ENCODE data around the gene SLC22A15. TPM values are rescaled to one million over a fixed set of nuclear protein-coding genes. Genes with fewer than 3 reads are reported as not detected.

The SLC22A15 gene
- total RNA-seq, 1 experiment from 2014 or later = 2.2 TPM

DNA sequence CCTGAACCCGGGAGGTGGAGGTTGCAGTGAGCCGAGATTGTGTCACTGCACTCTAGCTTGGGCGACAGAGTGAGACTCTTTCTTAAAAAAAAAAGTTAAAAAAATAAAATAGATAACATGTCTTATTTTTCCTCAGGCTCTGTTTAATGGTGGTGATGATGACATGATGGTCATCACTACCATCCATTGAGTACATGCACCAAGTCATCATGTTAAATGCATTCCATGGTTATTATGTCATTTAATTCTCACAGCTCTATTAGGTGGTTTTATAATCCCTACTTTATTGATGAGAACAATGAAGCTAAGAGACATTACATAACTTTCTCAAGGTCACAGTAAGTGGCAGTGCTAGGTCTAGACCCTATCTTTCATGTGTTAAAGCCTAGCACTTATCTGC is 100.5 kb downstream of the SLC22A15 start:
- ATAC-seq (no peak), DNase-seq (peak; percentile 36)
- Histone ChIP-seq H3F3A (ENCODE audit: low read length, unreplicated experiment) (no peaks in the 10 kb centered on the region), H3K4me2 (ENCODE audit: low read length) (no peak overlapping the region), H3K36me3 (ENCODE audit: low read depth, low read length) (no peaks in the 10 kb centered on the region), H3K27me3 (ENCODE audit: low read length) (no peaks in the 10 kb centered on the region), H3K9me3 (ENCODE audit: low read length) (no peaks in the 10 kb centered on the region), H3K4me3 (ENCODE audit: low read length) (no peak overlapping the region), H4K20me1 (ENCODE audit: low read length) (no peaks in the 10 kb centered on the region), H3K27ac (ENCODE audit: low read length) (no peak overlapping the region), H3K9me2 (replicated peaks; ENCODE audit: low read length) (no peaks in the 10 kb centered on the region), H2AFZ (ENCODE audit: low read length) (no peak overlapping the region), H3K79me2 (ENCODE audit: low read length) (no peaks in the 10 kb centered on the region), H3K9ac (ENCODE audit: low read length) (no peak overlapping the region), H3K4me1 (ENCODE audit: insufficient read depth, low read length) (peaks cover 12% of the 10 kb centered on the region)
- POLR2A ChIA-PET (ENCODE audit: unreplicated experiment) = no interaction called here
- intact Hi-C loops (cut with micrococcal nuclease) = loop anchor here (1.0 kb wide), 1 partner anchor 46 kb away; no protein-coding TSS in a partner anchor
- TF ChIP-seq EZH2phosphoT487 (IDR thresholded peaks at IDR 0.05; ENCODE audit: borderline replicate concordance, low read length) = no peak
- TF ChIP-seq, protein P1, sequence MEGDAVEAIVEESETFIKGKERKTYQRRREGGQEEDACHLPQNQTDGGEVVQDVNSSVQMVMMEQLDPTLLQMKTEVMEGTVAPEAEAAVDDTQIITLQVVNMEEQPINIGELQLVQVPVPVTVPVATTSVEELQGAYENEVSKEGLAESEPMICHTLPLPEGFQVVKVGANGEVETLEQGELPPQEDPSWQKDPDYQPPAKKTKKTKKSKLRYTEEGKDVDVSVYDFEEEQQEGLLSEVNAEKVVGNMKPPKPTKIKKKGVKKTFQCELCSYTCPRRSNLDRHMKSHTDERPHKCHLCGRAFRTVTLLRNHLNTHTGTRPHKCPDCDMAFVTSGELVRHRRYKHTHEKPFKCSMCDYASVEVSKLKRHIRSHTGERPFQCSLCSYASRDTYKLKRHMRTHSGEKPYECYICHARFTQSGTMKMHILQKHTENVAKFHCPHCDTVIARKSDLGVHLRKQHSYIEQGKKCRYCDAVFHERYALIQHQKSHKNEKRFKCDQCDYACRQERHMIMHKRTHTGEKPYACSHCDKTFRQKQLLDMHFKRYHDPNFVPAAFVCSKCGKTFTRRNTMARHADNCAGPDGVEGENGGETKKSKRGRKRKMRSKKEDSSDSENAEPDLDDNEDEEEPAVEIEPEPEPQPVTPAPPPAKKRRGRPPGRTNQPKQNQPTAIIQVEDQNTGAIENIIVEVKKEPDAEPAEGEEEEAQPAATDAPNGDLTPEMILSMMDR (conservative IDR thresholded peaks at IDR 0.05; ENCODE audit: low read depth, low read length) = no peak
- no peak for TF ChIP-seq EZH2 (IDR thresholded peaks at IDR 0.05; ENCODE audit: low read length, unreplicated experiment)
- BruUV-seq (replicated peaks) = no TSS peak
- CTCF ChIA-PET = no interaction called here

DNA sequence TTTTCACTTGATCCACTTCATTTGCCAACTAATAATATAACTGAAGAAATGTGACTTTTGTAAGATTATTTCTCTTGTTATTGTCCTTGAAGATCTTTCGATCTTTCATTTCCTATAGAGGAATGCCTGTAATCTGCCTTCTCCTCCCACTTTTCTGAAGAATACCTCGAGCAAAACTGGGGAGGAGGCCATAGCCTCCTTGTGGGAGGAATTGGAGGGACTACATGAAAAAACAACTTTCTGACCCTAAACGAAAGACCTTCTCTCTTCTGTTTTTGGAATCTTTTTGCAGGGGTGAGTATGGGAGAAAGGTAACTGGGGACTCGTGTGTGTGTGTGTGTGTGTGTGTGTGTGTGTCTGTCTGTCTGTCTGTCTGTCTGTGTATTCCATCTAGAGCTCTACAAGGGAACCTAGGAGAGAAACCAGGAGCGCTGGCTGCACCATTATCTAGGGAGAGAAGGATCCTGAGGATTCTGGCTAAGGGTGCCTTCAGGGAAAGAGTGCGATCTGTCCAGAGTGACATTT is 102.4 kb downstream of the SLC22A15 start:
- Histone ChIP-seq H3K4me1 (ENCODE audit: insufficient read depth, low read length) (peaks cover 12% of the 10 kb centered on the region), H3K9me3 (ENCODE audit: low read length) (no peaks in the 10 kb centered on the region), H3K9ac (ENCODE audit: low read length) (no peak overlapping the region), H3F3A (ENCODE audit: low read length, unreplicated experiment) (no peaks in the 10 kb centered on the region), H4K20me1 (ENCODE audit: low read length) (no peaks in the 10 kb centered on the region), H3K9me2 (replicated peaks; ENCODE audit: low read length) (no peaks in the 10 kb centered on the region), H2AFZ (ENCODE audit: low read length) (no peak overlapping the region), H3K79me2 (ENCODE audit: low read length) (no peaks in the 10 kb centered on the region), H3K27ac (ENCODE audit: low read length) (no peak overlapping the region), H3K4me2 (ENCODE audit: low read length) (no peak overlapping the region), H3K4me3 (ENCODE audit: low read length) (no peak overlapping the region), H3K27me3 (ENCODE audit: low read length) (no peaks in the 10 kb centered on the region), H3K36me3 (ENCODE audit: low read depth, low read length) (no peaks in the 10 kb centered on the region)
- ATAC-seq = no peak
- BruUV-seq (replicated peaks) = no TSS peak
- CTCF ChIA-PET = no interaction called here
- DNase-seq = no peak
- TF ChIP-seq, protein P1 (conservative IDR thresholded peaks at IDR 0.05; ENCODE audit: low read depth, low read length) = no peak
- TF ChIP-seq EZH2 (IDR thresholded peaks at IDR 0.05; ENCODE audit: low read length, unreplicated experiment) (no peak), EZH2phosphoT487 (IDR thresholded peaks at IDR 0.05; ENCODE audit: borderline replicate concordance, low read length) (no peak)
- intact Hi-C loops (cut with micrococcal nuclease) = no loop called here
- POLR2A ChIA-PET (ENCODE audit: unreplicated experiment) = interaction anchor here (0.6 kb wide), 1 partner anchor 1979 kb away, joined by 7 read pairs; no protein-coding TSS in a partner anchor

- DNase-seq = no peak
- no peak overlapping the region for H2AFZ ChIP-seq (ENCODE audit: low read length)
- H3K4me3 ChIP-seq (ENCODE audit: low read length) = no peak overlapping the region
- no peak overlapping the region for H3K9ac ChIP-seq (ENCODE audit: low read length)
- H3K79me2 ChIP-seq (ENCODE audit: low read length) = no peaks in the 10 kb centered on the region
- ChIA-PET POLR2A (ENCODE audit: unreplicated experiment) (no interaction called here), CTCF (no interaction called here)
- H3K4me1 ChIP-seq (ENCODE audit: insufficient read depth, low read length) = peaks cover under 1% of the 10 kb centered on the region
- no peaks in the 10 kb centered on the region for H3K9me2 ChIP-seq (replicated peaks; ENCODE audit: low read length)
- H3F3A ChIP-seq (ENCODE audit: low read length, unreplicated experiment) = no peaks in the 10 kb centered on the region
- no peak overlapping the region for H3K27ac ChIP-seq (ENCODE audit: low read length)
- H4K20me1 ChIP-seq (ENCODE audit: low read length) = no peaks in the 10 kb centered on the region
- no peak for TF ChIP-seq EZH2 (IDR thresholded peaks at IDR 0.05; ENCODE audit: low read length, unreplicated experiment)
- BruUV-seq (replicated peaks) = no TSS peak
- no peaks in the 10 kb centered on the region for H3K36me3 ChIP-seq (ENCODE audit: low read depth, low read length)
- no peak for ATAC-seq
- H3K9me3 ChIP-seq (ENCODE audit: low read length) = peaks cover 15% of the 10 kb centered on the region; the same call in 1 of the 2 replicates
- H3K27me3 ChIP-seq (ENCODE audit: low read length) = no peaks in the 10 kb centered on the region
- intact Hi-C loops (cut with micrococcal nuclease) = no loop called here
- H3K4me2 ChIP-seq (ENCODE audit: low read length) = no peak overlapping the region
These were observed 111.3 kb downstream of the SLC22A15 start for GRCh38 chr1:116087628-116088027.

Measured in PC-3 (cell line).